Activated gamma-delta T cell treated with anti-CD3 and anti-CD28 coated beads, Interleukin-2, amount 50 U/mL, for 16 hours (primary cell): ENCODE results near the gene ZSCAN22.
"Not testable (repeated sequence)": the region's sequence is repeated elsewhere in the genome, so short reads cannot be mapped to it uniquely, and the experiment has no call there.

ENCODE experiments used
- DNase-seq: peaks from one replicate; pipeline ENCODE4 v3.0.0-alpha.2; 2020; ENCODE audit warnings: low read depth

ZSCAN22 gene

GRCh38 chr19:58374200-58374599, 47.4 kb downstream of the ZSCAN22 start:
- no peak for DNase-seq

DNA sequence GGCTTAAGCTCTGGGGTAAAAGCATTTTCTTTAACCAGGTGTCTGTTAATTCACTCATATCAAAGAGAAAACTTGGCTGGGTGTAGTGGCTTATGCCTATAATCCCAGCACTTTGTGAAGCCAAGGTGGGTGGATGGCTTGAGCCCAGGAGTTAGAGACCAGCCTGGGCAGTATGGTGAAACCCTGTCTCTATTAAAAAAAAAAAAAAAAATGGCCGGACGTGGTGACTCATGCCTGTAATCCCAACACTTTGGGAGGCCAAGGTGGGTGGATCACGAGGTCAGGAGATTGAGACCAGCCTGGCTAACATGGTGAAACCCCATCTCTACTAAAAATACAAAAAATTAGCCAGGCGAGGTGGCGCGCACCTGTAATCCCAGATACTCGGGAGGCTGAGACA, 49.9 kb downstream of the ZSCAN22 start:
- DNase-seq = not testable (repeated sequence)

- no peak for DNase-seq
Measured at GRCh38 chr19:58379246-58379645, 52.5 kb downstream of the ZSCAN22 start.

DNA sequence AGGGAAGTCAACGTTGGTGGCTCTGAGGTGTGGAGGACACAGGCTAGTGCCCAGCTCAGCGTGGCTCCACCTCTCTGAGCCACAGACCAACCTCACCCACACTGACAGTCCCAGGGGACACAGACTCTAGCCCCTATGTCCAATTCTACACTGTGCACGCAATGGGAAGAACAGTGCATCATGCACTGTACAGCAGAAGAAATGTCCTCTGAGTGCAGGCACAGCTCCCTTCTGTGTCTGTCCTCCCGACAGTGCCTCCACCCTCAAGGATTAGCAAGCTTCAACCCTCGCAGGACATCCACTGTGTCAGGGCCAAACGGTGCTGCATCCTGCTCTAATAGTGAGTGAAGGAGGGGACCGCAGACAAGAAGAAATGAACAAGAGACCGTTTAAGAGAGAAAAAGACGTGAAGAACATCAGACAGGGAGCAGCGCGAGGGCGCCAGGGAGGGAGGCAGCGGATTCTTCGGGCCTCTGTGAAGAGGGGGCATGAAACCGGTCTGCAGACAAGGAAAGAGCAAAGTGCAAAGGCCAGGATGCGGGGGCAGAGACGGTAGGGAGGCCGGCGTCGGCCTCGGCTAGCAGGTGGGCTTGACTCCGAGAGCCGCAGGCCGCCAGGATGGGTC, 53.4 kb downstream of the ZSCAN22 start:
- no peak for DNase-seq

- DNase-seq = peak; percentile 96
Measured at GRCh38 chr19:58380662-58381459, 54.1 kb downstream of the ZSCAN22 start, which contains the start of gene ZNF837. ZNF837 (minus strand) TSS chr19:58381030; CDS start chr19:58369332, 11,698 bp downstream.

- no peak for DNase-seq
Measured at GRCh38 chr19:58381460-58382212, 54.8 kb downstream of the ZSCAN22 start.

- no peak for DNase-seq
Measured at GRCh38 chr19:58382997-58383603, 56.3 kb downstream of the ZSCAN22 start.

GRCh38 chr19:58385313-58385890, 58.6 kb downstream of the ZSCAN22 start:
- DNase-seq = no peak

DNA sequence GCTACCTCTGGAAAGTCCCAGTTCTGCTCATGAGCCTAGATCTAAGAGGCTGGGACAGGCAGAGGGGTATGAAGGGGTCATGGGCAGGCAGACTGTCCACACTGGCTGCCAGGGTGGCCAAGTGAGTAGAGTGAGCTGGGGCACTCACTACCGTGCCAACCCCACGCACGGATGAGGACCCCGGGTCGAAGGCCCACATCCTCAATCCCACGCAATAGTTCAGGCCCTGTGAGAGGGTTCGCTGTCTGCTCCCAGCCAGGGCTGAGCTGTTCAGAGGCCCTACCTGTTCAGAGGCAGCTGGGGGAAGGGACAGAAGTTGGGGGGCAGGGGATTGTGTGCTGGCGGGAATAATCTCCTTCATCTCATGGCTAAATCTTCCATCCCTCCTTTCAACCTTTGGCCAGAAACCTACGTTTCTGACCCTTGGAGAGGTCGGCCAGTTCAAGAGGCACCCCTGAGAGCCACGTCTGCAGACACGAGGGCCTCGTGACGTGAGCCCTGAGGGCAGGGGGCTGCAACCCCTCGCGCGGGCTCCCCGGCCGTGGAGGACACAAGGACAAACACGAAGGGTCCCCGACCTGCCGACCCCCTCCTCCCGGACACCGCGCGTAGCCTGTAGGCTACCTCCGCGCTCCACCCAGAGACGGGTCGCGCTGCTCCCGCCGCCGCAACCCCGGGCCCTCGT, 59.2 kb downstream of the ZSCAN22 start:
- no peak for DNase-seq

DNA sequence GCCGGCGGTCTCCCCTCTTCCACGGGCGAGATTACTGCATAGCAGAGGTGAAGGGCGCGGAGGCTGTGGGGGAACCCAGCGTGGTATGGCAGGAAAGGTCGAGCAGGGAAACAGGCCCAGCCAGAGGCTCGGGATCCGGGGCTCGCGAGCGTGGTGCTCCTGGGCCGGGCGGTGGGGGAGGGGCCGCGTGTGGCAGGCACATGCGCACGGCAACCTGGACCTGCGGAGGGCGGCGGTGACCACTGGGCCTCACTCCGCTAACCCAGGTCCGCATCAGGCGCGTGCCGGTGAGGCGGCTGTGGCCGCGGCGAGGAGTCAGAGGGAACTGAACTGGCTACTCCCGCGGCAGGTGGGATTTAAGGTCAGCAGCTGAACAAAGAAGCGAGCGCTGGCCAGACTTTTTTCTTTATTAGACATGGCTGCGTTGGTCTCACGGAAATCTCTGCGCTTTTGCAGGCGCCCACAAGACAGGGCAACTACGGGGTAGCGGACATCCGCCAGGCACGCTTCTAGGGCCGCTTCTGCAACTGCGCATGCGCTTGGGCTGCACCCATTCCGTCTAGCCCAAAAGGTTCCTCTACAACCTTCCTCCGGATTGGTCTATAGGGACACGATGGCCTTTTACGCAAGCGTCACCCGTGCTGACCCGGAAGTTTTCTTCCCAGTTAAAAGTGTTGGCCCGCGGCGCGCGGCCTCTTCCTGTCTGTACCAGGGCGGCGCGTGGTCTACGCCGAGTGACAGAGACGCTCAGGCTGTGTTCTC, 60.0 kb downstream of the ZSCAN22 start, which contains the start of gene RPS5:
TSS of gene RPS5 (plus strand) at position 694 of the 762 bp plus-strand sequence. CDS start 869 bp downstream, outside the sequence.
- peak; percentile 91 for DNase-seq

GRCh38 chr19:58387338-58388174, 60.8 kb downstream of the ZSCAN22 start:
- DNase-seq = no peak

GRCh38 chr19:58388175-58388526, 61.4 kb downstream of the ZSCAN22 start:
- no peak for DNase-seq
